LNCaP clone FGC (cell line): ENCODE data around the gene TNFRSF11A.

Source experiments
- DNase-seq: peaks from one replicate; pipeline ENCODE4 v3.0.0-alpha.2; 2011; ENCODE audit warnings: low read depth
- H3K4me3 ChIP-seq: 2 replicates; pipeline ENCODE4 v1.5.1; 2011; ENCODE audit warnings: mild to moderate bottlenecking, low read depth, low read length, control low read depth
- CTCF ChIP-seq: IDR thresholded peaks from 2 replicates; pipeline ENCODE4 v1.5.1; 2012; ENCODE audit warnings: mild to moderate bottlenecking; ENCODE audit not compliant: control insufficient read depth, insufficient read depth; ENCODE audit errors: extremely low read depth

The TNFRSF11A gene

GRCh38 chr18:62335494-62335893, 10.4 kb downstream of the TNFRSF11A start:
- no peak for TF ChIP-seq CTCF
- H3K4me3 ChIP-seq, result no peak overlapping the region
- no peak for DNase-seq

- no peak for TF ChIP-seq CTCF
- DNase-seq, result no peak
- no peak overlapping the region for H3K4me3 ChIP-seq
Observed at GRCh38 chr18:62336618-62337017, 11.5 kb downstream of the TNFRSF11A start.

GRCh38 chr18:62337336-62337735, 12.2 kb downstream of the TNFRSF11A start:
- H3K4me3 ChIP-seq, result no peak overlapping the region
- no peak for DNase-seq
- no peak for TF ChIP-seq CTCF

- H3K4me3 ChIP-seq, result no peak overlapping the region
- DNase-seq, result no peak
- TF ChIP-seq CTCF, result no peak
Observed at GRCh38 chr18:62338446-62339105, 13.5 kb downstream of the TNFRSF11A start.

GRCh38 chr18:62339106-62339988, 14.2 kb downstream of the TNFRSF11A start:
- no peak overlapping the region for H3K4me3 ChIP-seq

GRCh38 chr18:62340996-62341395, 15.9 kb downstream of the TNFRSF11A start:
- DNase-seq, result no peak
- TF ChIP-seq CTCF, result no peak
- H3K4me3 ChIP-seq, result no peak overlapping the region

More at GRCh38 chr18:62339106-62339988, 14.2 kb downstream of the TNFRSF11A start:
- DNase-seq, result no peak
- TF ChIP-seq CTCF, result no peak
